Fibroblast of skin of left biceps (primary cell): ENCODE measurements around the gene PTPRN2.

ENCODE experiments used
- DNase-seq, 2 experiments: peaks; one replicate each; pipeline ENCODE4 v3.0.0-alpha.2; 2013; ENCODE audit warnings: low read depth in 2 of 2

The PTPRN2 gene

DNA sequence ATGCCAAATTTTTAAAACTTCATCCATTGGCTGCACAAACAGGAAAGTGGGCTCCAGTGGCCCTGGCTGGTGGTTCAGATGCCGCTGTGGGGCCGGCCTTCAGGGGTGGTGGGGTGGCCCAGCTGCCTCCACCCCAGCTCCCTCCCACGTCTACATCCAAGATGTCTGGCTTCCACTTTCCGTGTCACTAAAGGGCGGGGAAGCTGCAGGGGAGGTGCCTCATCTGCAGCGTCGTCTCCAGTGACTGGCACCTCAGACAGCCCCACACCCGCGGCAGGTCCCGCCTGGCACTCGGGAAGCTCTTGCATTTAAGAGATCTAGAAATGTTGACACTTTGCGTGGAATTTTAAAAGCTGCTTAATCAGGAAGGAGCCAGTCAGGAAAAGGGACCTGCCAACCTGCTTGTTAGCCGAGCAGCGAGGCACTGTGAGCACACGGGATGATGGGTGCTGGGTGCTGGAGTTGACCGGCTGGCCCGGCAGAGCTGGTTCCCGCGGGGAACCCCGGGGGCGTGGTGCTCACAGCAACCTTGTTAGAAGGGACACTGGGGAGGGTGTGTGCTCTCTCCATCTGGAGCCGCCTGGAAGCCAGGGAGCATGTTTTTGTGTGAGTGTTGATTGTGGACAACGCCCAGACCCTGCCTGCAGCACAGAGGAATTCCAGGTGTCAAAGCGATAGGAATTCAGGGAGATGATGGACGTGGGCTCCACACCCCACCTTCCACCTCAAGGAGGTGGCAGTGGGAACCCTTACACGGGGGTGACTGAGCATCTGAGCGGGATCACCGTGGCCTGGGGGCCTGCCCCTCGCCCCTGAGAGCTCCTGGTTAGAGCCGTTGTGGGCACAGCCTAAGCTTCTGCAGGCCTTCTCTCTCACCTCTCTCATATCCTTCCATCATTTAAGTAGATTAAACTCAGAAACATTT lies 320.5 kb downstream of the PTPRN2 start:
- DNase-seq: no peak

DNA sequence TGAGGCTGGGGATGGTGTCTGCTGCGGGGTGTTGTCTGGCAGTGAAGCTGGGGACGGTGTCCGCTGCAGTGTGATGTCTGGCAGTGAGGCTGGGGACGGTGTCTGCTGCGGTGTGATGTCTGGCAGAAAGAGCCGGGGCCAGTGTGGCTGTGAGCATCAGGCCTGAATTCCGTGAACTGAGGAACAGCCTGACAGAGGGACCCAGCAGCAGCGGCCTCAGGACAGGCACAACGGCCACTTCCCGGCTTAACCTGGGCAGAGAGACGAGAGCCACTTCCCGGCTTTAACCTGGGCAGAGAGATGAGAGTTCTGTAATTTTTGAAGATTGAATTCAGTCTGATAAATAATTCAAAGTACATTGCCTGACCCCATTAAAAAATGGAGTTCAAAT lies 321.2 kb downstream of the PTPRN2 start:
- DNase-seq: no peak

DNA sequence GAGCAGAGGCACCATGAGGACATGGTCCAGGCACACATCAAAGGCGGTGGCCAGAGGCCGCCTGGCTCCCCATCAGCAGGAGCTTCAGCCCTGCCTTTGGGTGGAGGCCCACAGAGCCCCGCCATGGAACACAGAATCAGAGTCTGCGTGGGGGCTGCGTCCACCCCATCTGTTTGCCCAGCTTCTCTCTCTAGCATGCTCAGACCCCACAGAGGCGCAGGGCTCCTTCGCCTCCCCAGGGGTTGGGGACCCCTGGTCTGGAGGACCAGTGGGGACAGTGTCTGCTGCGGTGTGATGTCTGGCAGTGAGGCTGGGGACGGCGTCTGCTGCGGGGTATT lies 321.9 kb downstream of the PTPRN2 start:
- DNase-seq: no peak

DNA sequence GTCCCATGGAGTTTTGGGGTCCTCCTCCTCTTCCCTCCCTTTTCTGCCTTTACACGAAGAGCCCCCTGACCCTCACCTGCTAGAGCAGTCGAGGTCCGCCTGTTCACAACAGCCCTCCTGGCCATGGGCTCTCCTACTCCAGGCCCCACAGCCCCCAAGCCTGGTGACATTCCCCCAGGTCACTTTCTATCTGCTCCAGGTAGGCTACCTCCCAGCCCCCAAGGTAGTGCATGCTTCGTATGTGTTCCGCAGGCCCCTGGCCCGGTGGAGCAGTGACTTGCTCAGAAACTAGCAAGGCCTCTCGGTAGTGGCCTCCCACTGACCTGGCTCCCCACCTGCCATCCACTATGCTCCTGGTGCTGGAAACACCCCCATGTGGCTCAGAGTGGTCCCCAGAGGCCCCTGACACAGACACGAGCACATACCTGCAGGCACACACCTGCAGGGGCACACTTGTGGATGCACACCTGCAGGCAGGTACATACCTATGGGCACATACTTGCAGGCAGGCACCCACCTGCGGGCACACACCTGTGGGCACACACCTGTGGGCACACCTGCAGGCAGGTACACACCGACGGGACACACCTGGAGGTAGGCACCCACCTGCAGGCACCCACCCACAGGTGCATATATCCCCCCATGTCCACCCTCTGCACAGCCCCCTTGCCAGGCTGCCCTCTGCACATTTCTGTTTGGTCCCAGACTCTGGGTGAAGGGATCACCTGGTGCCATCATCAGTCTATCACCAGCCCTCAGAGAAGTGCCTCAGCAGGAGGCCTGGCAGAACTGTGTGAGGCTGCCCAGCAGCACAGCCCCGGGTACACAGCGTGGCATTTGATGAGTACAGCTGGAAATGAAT lies 322.5 kb downstream of the PTPRN2 start:
- no peak for DNase-seq

GRCh38 chr7:158263964-158264748 lies 323.5 kb downstream of the PTPRN2 start:
- DNase-seq: no peak

GRCh38 chr7:158263110-158263963 lies 324.3 kb downstream of the PTPRN2 start:
- DNase-seq: no peak

GRCh38 chr7:158262284-158263109 lies 325.1 kb downstream of the PTPRN2 start:
- DNase-seq: no peak

- no peak for DNase-seq
Observed at GRCh38 chr7:158261362-158262235, 326.0 kb downstream of the PTPRN2 start.

- no peak for DNase-seq
Observed at GRCh38 chr7:158260567-158261361, 326.9 kb downstream of the PTPRN2 start.

- DNase-seq: no peak
Observed at GRCh38 chr7:158259671-158260418, 327.8 kb downstream of the PTPRN2 start.

- no peak for DNase-seq
Observed at GRCh38 chr7:158259141-158259540, 328.5 kb downstream of the PTPRN2 start.

- DNase-seq: no peak
Observed at GRCh38 chr7:158258411-158259130, 329.1 kb downstream of the PTPRN2 start.

GRCh38 chr7:158257516-158258410 lies 329.9 kb downstream of the PTPRN2 start:
- no peak for DNase-seq

DNA sequence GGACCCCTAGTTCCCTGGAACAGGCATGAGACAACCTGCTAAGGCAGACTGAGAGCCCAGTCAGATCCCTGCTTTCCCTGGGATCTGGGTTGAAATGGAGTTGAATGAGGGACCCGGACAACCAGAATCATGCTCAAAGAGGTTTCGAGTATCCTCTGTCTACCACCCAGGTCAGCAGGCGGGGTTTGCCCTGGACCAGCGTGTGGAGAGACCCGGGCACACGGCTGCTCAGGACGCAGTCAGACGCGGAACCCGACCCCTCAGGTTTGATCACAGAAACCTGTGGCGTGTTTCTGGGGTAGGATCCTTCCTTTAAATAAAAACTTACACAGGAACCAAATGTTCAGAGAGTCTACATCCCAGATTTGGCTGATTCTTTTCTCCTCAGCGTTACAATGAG lies 330.6 kb downstream of the PTPRN2 start:
- DNase-seq: no peak

- DNase-seq: no peak
Observed at GRCh38 chr7:158256091-158256816, 331.4 kb downstream of the PTPRN2 start.
